ENCODE data around the gene ARHGAP19. TPM values are rescaled to one million over a fixed set of nuclear protein-coding genes. Genes with fewer than 3 reads are reported as not detected.

Gene ARHGAP19
- total and polyA plus RNA-seq, 2 donors (not counting 3 experiments of a cell fraction or from before 2014, with no cell fraction given): 6.8 to 20.0 TPM

DNA sequence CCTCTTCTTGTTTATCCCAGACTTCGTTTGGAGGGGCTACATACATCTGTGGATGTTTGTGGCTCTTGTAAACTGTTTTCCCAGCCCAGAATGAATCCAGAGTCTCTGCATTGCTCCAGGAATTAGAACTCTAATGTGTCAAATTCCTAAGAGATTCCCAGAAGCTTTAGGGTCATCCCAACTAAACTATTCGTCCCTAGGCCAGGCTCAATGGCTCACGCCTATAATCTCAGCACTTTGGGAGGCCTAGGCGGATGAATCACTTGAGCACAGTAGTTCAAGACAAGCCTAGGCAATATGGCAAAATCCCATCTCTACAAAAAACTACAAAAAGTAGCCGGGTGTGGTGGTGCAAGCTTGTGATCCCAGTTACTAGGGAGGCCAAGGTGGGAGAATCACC lies 28.5 kb downstream of the ARHGAP19 start:
- H3K27me3 ChIP-seq (ENCODE audit: control insufficient read depth in 2 of 2, insufficient read depth in 2 of 2, low read length in 2 of 2): no peaks in the 10 kb centered on the region
- H3K4me1 ChIP-seq (ENCODE audit: control insufficient read depth, extremely low read depth, insufficient read depth, low read length): no peaks in the 10 kb centered on the region
- dilution Hi-C loops (cut with MboI; ENCODE audit: extremely low pct_ligation_motif_present, low sequenced_read_pairs) (no loop called here), intact Hi-C loops (cut with micrococcal nuclease) (no loop called here)
- BruUV-seq (replicated peaks): no TSS peak
- H2AFZ ChIP-seq (ENCODE audit: low read depth, low read length): no peak overlapping the region
- H4K20me1 ChIP-seq (replicated peaks; ENCODE audit: control insufficient read depth, extremely low read depth, insufficient read depth, low read length): no peaks in the 10 kb centered on the region
- H3K9me3 ChIP-seq (replicated peaks; ENCODE audit: control insufficient read depth, insufficient read depth, low read length): no peaks in the 10 kb centered on the region
- ChIA-PET CTCF (no interaction called here), POLR2A (interaction anchor here (0.6 kb wide), 1 partner anchor 17 kb away, joined by 3 read pairs; no protein-coding TSS in a partner anchor)
- TF ChIP-seq POLR2A (IDR thresholded peaks at IDR 0.05; ENCODE audit: low read depth, low read length): no peak
- TF ChIP-seq POLR2AphosphoS5 (IDR thresholded peaks at IDR 0.05; ENCODE audit: insufficient read depth, low read depth, low read length): no peak
- TF ChIP-seq GATA2 (IDR thresholded peaks at IDR 0.05; ENCODE audit: insufficient read depth, insufficient read length, low read depth, low read length): no peak
- TF ChIP-seq JUN (IDR thresholded peaks at IDR 0.05; ENCODE audit: borderline replicate concordance, insufficient read depth, insufficient read length, low read depth): no peak
- TF ChIP-seq, protein P1, sequence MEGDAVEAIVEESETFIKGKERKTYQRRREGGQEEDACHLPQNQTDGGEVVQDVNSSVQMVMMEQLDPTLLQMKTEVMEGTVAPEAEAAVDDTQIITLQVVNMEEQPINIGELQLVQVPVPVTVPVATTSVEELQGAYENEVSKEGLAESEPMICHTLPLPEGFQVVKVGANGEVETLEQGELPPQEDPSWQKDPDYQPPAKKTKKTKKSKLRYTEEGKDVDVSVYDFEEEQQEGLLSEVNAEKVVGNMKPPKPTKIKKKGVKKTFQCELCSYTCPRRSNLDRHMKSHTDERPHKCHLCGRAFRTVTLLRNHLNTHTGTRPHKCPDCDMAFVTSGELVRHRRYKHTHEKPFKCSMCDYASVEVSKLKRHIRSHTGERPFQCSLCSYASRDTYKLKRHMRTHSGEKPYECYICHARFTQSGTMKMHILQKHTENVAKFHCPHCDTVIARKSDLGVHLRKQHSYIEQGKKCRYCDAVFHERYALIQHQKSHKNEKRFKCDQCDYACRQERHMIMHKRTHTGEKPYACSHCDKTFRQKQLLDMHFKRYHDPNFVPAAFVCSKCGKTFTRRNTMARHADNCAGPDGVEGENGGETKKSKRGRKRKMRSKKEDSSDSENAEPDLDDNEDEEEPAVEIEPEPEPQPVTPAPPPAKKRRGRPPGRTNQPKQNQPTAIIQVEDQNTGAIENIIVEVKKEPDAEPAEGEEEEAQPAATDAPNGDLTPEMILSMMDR (IDR thresholded peaks at IDR 0.05; ENCODE audit: extremely low read depth in 1 of 2, insufficient read depth in 1 of 2, low read depth in 1 of 2, low read length in 2 of 2): no peak
- no peak overlapping the region for H3K4me3 ChIP-seq (replicated peaks in 1 of 3; ENCODE audit: insufficient read depth in 1 of 3, low read depth in 1 of 3, low read length in 3 of 3)
- FAIRE-seq (no peak), DNase-seq (ENCODE audit: low read depth, low spot score) (no peak)
- no peak overlapping the region for H3K4me2 ChIP-seq (ENCODE audit: insufficient read depth, low read length)
- peaks cover 5% of the 10 kb centered on the region for H3K79me2 ChIP-seq (ENCODE audit: control insufficient read depth, insufficient read depth, low read length)
- H3K9me1 ChIP-seq (replicated peaks; ENCODE audit: control insufficient read depth, extremely low read depth, insufficient read depth, low read length): no peaks in the 10 kb centered on the region
- no peak overlapping the region for H3K27ac ChIP-seq (ENCODE audit: insufficient read depth, low read depth, low read length)
- no peaks in the 10 kb centered on the region for H3K36me3 ChIP-seq (ENCODE audit: control insufficient read depth in 2 of 2, extremely low read depth in 1 of 2, insufficient read depth in 2 of 2, low read length in 2 of 2)
- no peak overlapping the region for H3K9ac ChIP-seq (replicated peaks; ENCODE audit: extremely low read depth, insufficient read depth, low read length)

DNA sequence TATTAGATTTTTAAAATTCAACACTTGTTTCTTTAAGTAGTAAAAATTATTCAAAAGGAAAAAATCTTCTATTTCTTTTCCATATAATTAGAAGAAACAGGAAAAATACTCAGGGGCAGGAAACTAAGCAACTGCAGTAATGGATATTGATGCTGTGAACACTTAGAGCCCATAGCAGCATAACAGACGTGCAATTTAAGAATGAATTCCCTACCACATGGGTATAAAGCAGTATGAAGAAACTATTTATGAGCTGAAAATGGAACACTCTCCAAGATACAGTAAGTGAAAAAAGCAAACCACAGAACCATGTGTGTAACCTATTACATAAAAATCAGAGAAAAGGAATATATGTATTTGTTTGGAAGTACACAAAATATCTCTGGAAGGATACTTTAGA lies 30.8 kb downstream of the ARHGAP19 start:
- no peak for DNase-seq (ENCODE audit: low read depth, low spot score)
- no peaks in the 10 kb centered on the region for H3K79me2 ChIP-seq (ENCODE audit: control insufficient read depth, insufficient read depth, low read length)
- no peak for FAIRE-seq
- H3K27me3 ChIP-seq (ENCODE audit: control insufficient read depth in 2 of 2, insufficient read depth in 2 of 2, low read length in 2 of 2): no peaks in the 10 kb centered on the region
- CTCF ChIA-PET: interaction anchor here (0.8 to 2.1 kb wide), 2 partner anchors 17 to 180 kb away, joined by 3 to 5 read pairs; no protein-coding TSS in a partner anchor
- no peak overlapping the region for H3K27ac ChIP-seq (ENCODE audit: insufficient read depth, low read depth, low read length)
- H2AFZ ChIP-seq (ENCODE audit: low read depth, low read length): no peak overlapping the region
- H4K20me1 ChIP-seq (replicated peaks; ENCODE audit: control insufficient read depth, extremely low read depth, insufficient read depth, low read length): no peaks in the 10 kb centered on the region
- H3K9me3 ChIP-seq (replicated peaks; ENCODE audit: control insufficient read depth, insufficient read depth, low read length): no peaks in the 10 kb centered on the region
- H3K9ac ChIP-seq (replicated peaks; ENCODE audit: extremely low read depth, insufficient read depth, low read length): no peak overlapping the region
- dilution Hi-C loops (cut with MboI; ENCODE audit: extremely low pct_ligation_motif_present, low sequenced_read_pairs) (no loop called here), intact Hi-C loops (cut with micrococcal nuclease) (no loop called here)
- no TSS peak for BruUV-seq (replicated peaks)
- H3K4me1 ChIP-seq (ENCODE audit: control insufficient read depth, extremely low read depth, insufficient read depth, low read length): no peaks in the 10 kb centered on the region
- H3K36me3 ChIP-seq (ENCODE audit: control insufficient read depth in 2 of 2, extremely low read depth in 1 of 2, insufficient read depth in 2 of 2, low read length in 2 of 2): no peaks in the 10 kb centered on the region
- H3K4me3 ChIP-seq (replicated peaks in 1 of 3; ENCODE audit: insufficient read depth in 1 of 3, low read depth in 1 of 3, low read length in 3 of 3): no peak overlapping the region
- H3K9me1 ChIP-seq (replicated peaks; ENCODE audit: control insufficient read depth, extremely low read depth, insufficient read depth, low read length): no peaks in the 10 kb centered on the region
- TF ChIP-seq GATA2 (IDR thresholded peaks at IDR 0.05; ENCODE audit: insufficient read depth, insufficient read length, low read depth, low read length) (no peak), FOS (IDR thresholded peaks at IDR 0.05; ENCODE audit: borderline replicate concordance, insufficient read depth, low read length) (no peak), POLR2AphosphoS5 (IDR thresholded peaks at IDR 0.05; ENCODE audit: insufficient read depth, low read depth, low read length) (no peak), MYC (IDR thresholded peaks at IDR 0.05; ENCODE audit: low read depth, low read length) (no peak), EZH2 (IDR thresholded peaks at IDR 0.05; ENCODE audit: borderline replicate concordance, low read depth, low read length, severe bottlenecking) (no peak), JUN (IDR thresholded peaks at IDR 0.05; ENCODE audit: borderline replicate concordance, insufficient read depth, insufficient read length, low read depth) (no peak), POLR2A (IDR thresholded peaks at IDR 0.05; ENCODE audit: low read depth, low read length) (no peak)
- TF ChIP-seq, protein P1 (IDR thresholded peaks at IDR 0.05; ENCODE audit: extremely low read depth in 1 of 2, insufficient read depth in 1 of 2, low read depth in 1 of 2, low read length in 2 of 2): no peak
- TF ChIP-seq, protein P2, sequence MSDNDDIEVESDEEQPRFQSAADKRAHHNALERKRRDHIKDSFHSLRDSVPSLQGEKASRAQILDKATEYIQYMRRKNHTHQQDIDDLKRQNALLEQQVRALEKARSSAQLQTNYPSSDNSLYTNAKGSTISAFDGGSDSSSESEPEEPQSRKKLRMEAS (IDR thresholded peaks at IDR 0.05; ENCODE audit: insufficient read depth, insufficient read length): no peak
- H3K4me2 ChIP-seq (ENCODE audit: insufficient read depth, low read length): no peak overlapping the region
- POLR2A ChIA-PET: no interaction called here

Measured in endothelial cell of umbilical vein (primary cell).